Cortex of kidney (tissue), 1 donor: ENCODE data around the gene PPP1R15A.
"Not testable (repeated sequence)": the region's sequence is repeated elsewhere in the genome, so short reads cannot be mapped to it uniquely, and the experiment has no call there.

Experiments
- DNase-seq: peaks from one replicate; lab custom pipeline; 2025; lab: John Stamatoyannopoulos, UW

PPP1R15A gene

DNA sequence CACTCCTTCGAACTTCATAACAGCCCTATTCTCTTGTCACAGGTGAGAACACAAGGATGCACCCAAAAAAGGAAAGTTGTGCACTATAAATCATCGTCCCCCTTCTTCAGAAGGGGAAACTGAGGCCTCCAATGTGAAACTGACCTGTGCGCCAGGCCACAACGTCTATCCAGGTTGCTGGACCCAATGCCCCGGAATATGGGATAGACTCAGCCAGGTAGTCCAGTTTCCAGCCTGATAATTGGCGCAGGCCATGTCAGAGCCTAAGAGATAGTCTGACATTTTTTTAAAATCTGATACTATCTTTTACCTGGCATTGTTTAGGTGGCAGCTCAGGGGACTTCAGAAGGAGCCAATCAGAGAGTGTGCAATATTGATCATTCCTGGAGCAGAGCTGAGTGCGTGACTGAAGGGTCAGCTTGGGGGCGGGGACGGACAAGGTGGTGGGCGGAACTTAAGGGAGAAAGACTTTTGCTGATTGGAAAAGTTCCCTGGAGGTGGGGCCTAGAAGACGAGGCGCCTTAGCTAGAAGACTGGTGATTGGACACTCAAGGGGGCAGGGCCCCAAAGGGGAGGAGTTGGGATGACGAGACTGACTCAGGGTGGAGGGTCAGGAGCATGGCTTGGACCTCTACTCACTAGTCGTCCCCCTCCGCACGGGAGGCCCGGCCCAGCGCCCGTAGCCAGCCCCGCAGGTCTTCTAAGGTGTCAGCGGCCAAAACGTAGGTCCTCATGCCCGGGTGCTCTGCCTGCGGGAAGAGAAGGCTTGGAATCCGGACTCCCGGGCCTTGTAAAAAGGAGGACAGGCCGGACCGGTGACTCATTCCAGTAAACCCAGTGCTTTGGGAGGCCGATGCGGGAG, 12.3 kb upstream of the PPP1R15A start:
- no peak for DNase-seq

DNA sequence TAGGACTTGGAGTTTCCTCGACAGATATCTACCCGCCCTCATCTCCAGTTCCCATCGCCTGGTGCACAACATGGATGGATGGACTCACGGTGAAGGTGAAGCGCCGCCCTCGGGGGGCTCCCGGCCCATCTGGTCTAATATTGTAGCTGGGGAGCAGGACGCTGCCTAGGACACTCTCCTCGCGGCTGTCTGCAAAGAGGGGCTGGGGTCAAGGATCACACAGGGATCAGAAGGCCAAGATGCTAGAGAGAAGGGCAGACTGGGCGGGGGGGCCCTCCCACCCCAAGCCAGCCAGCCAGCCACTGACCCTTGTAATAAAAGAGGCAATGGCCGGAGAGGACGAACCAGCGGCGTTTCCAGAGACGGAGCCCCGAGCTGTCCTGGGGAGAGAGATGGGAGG, 10.9 kb upstream of the PPP1R15A start:
- no peak for DNase-seq

DNA sequence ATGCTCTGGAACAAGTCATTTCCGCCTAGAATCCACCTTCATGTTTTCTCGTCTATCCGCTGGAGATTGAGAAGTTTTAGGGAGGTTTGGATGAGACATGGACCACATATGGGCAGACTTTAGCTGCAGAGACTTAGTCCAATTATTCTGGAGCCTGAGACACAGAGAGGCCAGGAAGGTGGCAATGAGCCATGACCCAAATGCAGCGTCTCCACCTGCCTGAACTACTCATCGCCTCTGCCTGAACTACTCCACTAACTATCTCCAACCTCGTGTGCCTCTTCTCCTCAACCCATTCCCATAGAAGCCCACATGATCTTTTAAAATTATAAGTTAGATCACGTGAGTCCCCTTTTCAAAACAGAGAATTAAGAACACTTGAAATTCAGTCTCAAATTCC, 9.4 kb upstream of the PPP1R15A start:
- no peak for DNase-seq

DNA sequence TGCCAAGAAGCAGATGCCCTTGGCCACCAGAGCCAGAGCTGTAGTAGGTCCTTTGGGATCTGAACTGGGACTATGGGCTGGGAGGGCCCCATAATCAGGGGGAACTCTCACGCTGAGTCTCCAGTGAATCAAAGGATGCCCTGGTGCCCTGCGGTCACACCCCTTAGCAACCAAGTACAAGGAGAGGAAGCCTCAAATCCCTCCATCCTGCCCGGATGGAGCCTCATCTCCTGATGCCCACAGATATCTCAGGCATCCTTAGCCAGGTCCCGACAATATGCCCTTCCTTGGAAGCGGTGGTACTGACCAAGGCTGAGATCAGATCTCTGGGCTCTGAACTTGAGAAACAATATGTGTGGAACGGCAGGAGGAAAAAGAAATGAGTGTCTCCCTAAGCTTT, 5.5 kb upstream of the PPP1R15A start:
- DNase-seq: no peak

DNA sequence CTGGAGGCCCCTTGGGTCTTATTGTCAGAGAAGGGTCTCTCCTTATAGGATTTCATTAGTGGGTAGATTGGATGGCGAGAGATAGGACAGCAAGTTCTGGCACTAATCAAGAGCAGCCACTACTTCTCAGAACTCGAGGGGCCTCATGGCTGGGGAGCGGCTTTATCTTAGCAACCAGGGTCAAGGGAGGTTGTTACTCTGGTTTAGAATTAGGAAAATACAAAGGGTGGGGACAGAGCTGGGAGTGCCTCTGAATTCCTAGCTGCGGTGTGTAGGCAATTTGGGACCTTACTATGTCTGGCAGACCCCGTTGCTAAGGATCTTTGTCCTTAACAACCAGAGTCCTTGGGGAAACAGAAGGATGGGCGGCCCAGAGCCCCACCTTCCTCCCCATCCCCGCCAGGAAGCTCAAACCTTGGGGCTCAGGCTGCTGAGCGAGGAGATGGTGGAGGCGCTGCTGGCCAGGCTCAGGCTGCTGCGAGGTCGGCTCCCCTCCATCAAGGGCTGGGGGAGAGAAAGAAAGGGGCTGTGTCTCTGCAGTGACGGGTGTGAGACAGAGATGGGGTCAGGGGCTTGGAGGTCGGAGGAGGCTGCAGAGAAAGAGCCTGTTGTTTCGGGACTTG, 5.0 kb upstream of the PPP1R15A start:
- no peak for DNase-seq

DNA sequence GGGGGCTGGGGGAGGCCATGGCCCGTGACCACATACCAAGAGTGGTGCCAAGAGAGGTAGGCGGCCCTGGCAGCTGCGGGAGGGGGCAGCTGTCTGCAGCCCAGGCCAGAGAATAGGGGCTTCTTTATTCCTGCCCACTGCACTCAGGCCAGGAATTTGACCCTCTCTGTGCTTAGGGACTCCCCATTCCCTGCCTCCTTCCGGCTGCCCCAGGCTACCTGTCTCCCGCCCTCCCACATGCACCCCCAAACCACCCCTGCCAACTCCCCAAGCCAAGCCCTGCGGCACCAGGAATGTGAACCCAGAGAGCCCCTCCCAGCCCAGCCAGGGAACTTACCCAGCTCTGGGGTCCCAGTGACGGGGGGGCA, 4.5 kb upstream of the PPP1R15A start:
- no peak for DNase-seq

DNA sequence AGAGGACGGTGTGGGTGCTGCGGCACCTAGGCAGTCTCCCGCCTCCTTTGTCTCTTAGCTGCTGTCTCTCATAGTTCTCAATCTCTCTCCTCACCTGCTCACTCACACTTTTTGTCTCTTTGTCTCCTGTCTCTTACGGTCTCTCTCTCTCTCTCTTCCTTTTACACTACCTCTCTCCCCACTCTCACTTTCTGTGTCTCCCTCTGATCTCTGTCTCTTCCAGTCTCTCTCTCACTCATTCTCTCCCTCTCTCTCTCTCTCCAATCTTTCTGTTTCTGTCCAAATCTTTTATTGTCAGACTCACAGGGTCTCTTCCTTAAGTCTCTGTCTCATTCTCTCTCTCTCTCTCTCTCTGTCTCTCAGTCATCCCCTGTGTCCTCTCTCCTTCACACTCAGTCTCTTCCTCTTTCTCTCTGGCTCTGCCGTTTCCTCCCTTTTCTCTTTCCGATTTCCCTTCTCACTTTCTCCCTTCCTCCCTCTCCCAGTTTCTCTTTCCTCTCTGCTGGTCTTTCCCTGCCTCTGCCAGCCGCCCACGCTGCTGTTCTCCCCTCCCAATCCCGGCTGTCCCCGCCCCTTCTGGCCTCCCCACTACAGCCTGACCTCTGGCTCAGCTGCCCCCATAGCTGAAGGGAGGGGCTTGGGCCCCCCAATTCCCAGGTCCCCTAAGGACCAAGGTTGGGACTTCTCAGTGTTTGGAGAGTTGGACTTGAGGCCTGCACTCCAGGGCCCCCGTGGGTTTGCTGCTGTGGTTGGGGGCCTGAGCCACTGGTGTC, 3.9 kb upstream of the PPP1R15A start, which contains the start of gene PLEKHA4:
Gene PLEKHA4 (minus strand): TSS at position 504 of the 773 bp plus-strand sequence. CDS start 997 bp downstream, outside the sequence.
- DNase-seq: no peak

DNA sequence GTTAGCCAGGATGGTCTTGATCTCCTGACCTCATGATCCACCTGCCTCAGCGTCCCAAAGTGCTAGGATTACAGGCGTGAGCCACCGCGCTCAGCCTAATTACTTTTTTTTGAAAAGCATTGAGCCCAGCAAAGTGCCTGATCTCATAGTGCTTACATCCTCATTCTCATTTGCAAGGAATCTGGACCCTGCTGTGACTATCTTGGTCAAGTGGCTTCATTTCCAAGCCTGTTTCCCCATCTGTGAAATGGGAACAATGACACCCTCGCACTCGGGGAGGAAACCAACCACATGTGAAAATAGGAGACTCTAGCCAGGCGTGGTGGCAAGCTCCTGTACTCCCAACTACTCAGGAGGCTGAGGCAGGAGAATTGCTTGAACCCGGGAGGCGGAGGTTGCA, 2.2 kb upstream of the PPP1R15A start:
- no peak for DNase-seq

DNA sequence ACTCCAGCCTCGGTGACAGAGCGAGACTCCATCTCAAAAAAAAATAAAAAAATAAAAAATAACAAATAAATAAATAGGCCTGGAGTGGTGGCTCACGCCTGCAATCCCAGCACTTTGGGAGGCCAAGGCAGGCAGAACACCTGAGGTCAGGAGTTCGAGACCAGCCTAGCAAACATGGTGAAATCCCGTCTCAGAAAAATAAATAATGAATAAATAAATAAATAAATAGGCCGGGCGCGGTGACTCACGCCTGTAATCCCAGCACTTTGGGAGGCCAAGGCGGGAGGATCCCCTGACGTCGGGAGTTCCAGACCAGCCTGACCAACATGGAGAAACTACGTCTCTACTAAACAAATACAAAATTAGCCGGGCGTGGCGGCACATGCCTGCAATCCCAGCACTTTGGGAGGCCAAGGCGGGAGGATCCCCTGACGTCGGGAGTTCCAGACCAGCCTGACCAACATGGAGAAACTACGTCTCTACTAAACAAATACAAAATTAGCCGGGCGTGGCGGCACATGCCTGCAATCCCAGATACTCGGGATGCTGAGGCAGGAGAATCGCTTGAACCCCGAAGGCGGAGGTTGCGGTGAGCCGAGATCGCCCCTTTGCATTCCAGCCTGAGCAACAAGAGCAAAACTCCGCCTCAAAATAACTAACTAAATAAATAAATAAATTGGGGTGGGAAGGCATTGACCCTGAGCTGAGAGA, 595 bp upstream of the PPP1R15A start:
- not testable (repeated sequence) for DNase-seq

DNA sequence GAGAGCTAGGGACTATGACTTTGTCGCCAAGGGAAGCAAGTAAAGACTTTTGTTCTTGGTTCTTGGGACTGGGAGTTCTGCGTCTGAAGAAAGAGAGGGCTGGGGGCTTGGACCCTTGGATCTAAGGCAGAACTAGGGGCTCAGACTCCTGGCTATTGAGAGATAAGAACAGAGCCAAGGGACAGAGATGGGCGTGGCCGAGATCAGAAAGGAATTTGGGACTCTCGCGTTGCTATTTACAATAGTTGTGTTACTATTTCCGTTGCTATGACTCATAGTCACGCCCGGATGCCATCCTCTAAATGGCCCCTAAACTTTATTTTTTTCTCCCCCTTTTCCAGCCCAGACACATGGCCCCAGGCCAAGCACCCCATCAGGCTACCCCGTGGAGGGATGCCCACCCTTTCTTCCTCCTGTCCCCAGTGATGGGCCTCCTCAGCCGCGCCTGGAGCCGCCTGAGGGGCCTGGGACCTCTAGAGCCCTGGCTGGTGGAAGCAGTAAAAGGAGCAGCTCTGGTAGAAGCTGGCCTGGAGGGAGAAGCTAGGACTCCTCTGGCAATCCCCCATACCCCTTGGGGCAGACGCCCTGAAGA, 759 bp downstream of the PPP1R15A start:
- no peak for DNase-seq

DNA sequence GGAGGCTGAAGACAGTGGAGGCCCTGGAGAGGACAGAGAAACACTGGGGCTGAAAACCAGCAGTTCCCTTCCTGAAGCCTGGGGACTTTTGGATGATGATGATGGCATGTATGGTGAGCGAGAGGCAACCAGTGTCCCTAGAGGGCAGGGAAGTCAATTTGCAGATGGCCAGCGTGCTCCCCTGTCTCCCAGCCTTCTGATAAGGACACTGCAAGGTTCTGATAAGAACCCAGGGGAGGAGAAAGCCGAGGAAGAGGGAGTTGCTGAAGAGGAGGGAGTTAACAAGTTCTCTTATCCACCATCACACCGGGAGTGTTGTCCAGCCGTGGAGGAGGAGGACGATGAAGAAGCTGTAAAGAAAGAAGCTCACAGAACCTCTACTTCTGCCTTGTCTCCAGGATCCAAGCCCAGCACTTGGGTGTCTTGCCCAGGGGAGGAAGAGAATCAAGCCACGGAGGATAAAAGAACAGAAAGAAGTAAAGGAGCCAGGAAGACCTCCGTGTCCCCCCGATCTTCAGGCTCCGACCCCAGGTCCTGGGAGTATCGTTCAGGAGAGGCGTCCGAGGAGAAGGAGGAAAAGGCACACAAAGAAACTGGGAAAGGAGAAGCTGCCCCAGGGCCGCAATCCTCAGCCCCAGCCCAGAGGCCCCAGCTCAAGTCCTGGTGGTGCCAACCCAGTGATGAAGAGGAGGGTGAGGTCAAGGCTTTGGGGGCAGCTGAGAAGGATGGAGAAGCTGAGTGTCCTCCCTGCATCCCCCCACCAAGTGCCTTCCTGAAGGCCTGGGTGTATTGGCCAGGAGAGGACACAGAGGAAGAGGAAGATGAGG, 1.5 kb downstream of the PPP1R15A start:
- DNase-seq: no peak

DNA sequence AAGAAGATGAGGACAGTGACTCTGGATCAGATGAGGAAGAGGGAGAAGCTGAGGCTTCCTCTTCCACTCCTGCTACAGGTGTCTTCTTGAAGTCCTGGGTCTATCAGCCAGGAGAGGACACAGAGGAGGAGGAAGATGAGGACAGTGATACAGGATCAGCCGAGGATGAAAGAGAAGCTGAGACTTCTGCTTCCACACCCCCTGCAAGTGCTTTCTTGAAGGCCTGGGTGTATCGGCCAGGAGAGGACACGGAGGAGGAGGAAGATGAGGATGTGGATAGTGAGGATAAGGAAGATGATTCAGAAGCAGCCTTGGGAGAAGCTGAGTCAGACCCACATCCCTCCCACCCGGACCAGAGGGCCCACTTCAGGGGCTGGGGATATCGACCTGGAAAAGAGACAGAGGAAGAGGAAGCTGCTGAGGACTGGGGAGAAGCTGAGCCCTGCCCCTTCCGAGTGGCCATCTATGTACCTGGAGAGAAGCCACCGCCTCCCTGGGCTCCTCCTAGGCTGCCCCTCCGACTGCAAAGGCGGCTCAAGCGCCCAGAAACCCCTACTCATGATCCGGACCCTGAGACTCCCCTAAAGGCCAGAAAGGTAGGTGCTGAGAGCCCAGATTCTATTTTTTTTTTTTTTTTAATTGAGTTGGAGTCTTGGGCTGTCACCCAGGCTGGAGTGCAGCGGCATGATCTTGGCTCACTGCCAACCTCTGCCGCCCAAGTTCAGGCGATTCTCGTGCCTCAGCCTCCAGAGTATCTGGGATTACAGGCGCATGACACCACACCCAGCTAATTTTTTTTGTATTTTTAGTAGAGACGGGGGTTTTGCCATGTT, 2.3 kb downstream of the PPP1R15A start:
- DNase-seq: no peak

DNA sequence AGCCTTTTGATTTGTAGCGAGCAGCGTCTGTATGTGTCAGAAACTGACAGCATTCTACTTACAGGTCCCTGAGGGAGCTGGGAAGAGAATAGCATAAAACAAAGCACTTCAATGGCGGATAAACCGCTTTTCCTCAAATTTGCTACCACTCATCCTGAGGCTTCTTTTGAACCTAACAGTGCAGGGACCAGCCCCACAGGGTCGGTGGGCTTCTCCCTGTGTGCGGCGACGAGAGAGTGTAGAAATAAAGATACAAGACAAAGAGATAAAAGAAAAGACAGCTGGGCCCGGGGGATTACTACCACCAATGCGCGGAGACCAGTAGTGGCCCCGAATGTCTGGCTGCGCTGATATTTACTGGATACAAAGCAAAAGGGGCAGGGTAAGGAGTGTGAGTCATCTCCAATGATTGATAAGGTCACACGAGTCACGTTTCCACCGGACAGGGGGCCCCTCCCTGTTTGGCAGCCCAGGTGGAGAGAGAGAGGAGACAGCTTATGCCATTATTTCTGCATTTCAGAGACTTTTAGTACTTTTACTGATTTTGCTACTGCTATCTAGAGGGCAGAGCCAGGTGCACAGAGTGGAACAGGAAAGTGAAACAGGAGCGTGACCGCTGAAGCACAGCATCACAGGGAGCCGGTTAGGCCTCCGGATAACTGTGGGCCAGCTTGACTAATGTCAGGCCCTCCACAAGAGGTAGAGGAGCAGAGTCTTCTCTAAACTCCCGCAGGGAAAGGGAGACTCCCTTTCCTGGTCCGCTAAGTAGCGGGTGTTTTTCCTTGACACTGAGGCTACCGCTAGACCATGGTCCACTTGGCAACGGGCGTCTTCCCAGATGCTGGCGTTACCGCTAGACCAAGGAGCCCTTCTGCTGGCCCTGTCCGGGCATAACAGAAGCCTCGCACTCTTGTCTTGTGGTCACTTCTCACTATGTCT, 4.1 kb downstream of the PPP1R15A start:
- DNase-seq: not testable (repeated sequence)

DNA sequence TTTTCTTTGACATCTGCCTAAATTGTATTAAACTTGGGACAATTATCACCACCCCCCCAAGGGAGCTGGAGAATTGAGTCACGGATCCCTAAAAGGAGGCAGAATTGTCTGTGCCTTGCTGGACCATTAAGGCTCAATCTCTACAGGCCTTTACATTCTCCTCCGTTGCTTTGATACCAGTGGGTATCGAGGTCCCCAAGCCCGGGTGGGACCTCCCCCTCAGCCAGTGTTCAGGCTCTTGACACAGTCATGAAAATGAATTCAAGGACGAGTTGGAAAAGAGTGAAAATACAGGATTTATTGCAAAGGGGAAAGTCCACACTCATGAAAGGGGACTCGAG, 5.6 kb downstream of the PPP1R15A start:
- no peak for DNase-seq

DNA sequence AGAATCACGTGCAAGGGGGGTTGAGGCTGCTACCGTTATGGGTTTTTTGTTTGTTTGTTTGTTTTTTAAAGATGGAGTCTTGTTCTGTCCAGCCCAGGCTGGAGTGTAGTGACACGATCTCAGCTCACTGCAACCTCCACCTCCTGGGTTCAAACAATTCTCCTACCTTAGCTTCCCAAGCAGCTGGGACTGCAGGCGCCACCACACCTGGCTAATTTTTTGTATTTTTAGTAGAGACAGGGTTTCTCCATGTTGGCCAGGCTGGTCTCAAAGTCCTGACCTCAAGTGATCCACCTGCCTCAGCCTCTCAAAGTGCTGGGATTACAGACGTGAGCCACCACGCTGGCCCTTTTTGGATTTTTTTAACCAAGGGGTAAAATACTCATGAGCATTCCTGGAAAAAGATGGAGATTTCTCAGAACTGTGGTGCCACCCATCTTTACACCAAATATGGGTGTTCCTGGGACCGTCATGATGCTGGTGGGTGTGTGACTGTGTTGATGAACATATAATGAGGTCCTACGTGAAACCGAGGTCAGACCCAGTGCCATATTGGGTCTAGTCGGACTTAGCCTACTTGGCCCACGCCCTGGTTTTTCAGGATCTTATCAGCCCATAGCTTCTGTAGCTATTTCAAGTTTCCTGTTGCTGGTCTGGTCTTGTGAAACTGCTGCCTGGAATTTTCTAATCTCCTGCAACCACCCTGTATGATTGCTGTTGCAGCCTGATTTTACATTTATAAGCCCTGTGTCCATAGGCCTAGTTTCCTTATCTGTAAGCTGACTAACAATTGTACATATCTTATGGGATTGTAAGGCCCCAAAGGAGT, 6.2 kb downstream of the PPP1R15A start:
- no peak for DNase-seq

DNA sequence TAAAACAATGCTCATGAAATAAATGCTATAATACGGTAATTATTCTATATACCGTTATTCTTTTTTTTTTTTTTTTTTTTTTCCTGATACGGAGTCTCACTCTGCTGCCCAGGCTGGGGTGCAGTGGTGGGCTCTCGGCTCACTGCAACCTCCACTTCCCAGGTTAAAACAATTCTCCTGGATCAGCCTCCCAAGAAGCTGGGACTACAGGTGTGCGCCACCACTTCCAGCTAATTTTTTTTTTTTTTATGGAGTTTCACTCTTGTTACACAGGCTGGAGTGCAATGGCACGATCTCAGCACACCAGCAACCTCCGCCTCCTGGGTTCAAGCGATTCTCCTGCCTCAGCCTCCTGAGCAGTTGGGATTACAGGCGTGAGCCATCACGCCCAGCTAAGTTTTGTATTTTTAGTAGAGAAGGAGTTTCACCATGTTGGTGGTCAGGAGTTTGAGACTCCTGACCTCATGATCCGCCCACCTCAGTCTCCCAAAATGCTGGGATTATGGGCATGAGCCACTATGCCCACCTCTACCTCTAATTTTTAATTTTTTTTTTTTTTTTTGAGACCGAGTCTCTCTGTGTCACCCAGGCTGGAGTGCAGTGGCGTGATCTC, 6.9 kb downstream of the PPP1R15A start:
- DNase-seq: no peak

DNA sequence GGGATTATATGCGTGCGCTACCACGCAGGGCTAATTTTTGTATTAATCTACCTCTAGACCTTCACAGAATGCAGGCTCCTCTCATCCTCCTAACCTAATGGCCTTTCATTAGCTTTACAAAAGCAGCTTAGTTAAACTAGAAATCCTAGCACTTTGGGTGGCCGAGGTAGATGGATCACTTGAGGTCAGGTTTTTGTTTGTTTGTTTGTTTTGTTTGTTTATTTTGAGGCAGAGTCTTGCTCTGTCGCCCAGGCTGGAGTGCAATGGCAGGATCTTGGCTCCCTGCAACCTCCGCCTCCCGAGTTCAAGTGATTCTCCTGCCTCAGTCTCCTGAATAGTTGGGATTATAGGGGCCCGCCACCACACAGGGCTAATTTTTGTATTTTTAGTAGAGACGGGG, 7.5 kb downstream of the PPP1R15A start:
- DNase-seq: not testable (repeated sequence)
